Keratinocyte (primary cell): Measurements from ENCODE around the gene GTF3C2.

Source experiments
- CTCF ChIP-seq, 3 experiments: IDR thresholded peaks in 1 of 3; conservative IDR thresholded peaks in 1 of 3; optimal IDR thresholded peaks in 1 of 3; 2 replicates in 2 of 3; 3 replicates in 1 of 3; pipeline versions ENCODE3 to v1.5.1; 2011; ENCODE audit warnings: low read length in 3 of 3, mild to moderate bottlenecking in 3 of 3, moderate library complexity in 2 of 3, control low read depth in 1 of 3, inconsistent platforms in 1 of 3; ENCODE audit not compliant: insufficient read depth in 2 of 3; ENCODE audit errors: extremely low read depth in 1 of 3
- EZH2 ChIP-seq: IDR thresholded peaks from one replicate; pipeline ENCODE4 v1.6.1; 2012; ENCODE audit warnings: inconsistent platforms, mild to moderate bottlenecking, low read length, moderate library complexity

GRCh38 chr2:27381577-27382181, 25.1 kb upstream of the GTF3C2 start:
- TF ChIP-seq CTCF (optimal IDR thresholded peaks at IDR 0.05 in 1 of 3, IDR thresholded peaks at IDR 0.05 in 1 of 3, conservative IDR thresholded peaks at IDR 0.05 in 1 of 3; ENCODE audit: extremely low read depth in 1 of 3, insufficient read depth in 2 of 3, low read length in 3 of 3) = no peak
- no peak for TF ChIP-seq EZH2
